ENCODE results near the gene DUOXA2. TPM values are rescaled to one million over a fixed set of nuclear protein-coding genes. Genes with fewer than 3 reads are reported as not detected.
"Not testable (repeated sequence)": the region's sequence is repeated elsewhere in the genome, so short reads cannot be mapped to it uniquely, and the experiment has no call there.

DUOXA2 gene
- total RNA-seq, 1 donor from 2014 or later, result not detected

DNA sequence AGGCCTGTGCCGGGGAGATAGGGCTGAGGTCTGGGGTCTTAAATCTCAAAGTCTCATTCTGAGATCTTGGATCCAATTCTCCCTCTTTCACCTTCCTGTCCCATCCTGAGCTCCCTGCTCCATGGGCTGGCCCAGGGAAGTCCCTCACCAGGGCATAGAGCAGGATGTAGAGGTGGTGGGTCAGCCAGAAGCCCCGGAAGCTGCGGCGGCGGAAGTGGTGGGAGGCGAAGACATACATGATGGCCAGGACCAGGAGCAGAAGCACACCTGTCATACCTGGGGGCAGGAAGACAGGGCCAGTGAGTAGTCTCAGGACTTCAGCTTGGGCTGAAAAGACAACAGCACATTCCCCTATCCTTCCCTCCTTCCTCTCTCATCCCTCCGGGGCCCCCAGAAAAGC is 16.7 kb upstream of the DUOXA2 start:
- DNase-seq, result no peak

DNA sequence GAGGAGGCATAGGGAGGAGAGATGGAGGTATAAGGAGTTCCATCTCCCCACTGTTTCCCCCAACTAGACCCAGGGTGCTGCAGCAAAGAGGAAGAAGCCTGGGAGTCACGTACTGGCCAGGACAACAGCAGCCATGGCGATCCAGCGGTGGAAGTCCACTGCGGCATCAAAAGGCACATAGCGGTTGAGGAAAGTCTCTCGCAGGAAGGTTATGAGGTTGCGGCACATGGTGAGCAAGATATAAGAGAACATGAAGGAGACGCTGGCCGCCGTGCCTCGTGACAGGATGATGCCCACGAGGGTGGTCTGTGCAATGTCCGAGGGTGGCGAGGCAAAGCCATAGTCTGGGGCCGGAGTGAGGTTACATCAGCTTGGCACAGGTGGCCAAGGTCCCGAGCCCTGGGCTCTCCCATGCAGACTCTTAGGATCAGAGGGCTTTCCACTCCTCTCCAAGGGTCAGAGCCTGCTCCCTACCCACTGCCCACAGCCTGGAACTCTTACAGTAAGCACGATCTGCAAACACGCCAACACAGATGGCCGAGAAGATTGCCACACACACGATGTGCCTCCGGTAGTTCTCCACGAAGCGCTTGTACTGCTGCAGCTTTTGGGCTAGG is 14.5 kb upstream of the DUOXA2 start:
- no peak for DNase-seq

DNA sequence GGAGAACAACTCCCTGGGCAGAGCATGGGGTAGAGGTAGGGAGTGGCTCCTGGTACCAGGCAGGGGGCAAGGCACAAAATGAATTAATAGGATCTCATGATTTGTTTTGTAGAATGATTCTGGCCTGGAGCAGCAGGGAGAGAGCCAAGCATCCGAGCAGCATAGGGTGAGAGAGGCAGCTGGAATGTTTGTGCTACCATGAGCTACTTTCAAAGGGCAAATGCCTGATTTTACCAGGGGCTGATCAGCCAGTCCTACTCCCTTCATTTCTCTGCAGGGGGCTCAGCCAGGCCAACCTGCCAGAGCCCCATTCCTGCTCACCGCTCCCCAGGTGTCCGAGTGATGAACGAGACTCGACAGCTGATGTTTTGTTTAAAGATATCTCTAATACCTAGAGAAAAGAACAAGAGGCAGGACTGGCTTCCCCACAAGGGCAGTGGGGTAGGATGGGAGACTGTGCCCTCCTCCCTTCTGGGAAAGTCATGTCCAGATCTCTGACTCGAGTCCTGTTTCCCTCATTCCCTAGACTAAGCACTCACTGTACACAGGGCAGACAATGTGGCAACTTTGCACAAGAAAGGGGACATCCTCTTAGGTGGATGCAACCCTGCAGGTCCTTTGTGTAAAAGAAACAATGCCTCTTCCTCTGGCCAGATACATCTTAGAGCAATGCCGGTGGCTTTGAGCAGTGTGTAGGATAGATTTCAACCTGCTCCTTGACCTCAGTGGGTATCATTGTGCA is 13.1 kb upstream of the DUOXA2 start:
- no peak for DNase-seq

DNA sequence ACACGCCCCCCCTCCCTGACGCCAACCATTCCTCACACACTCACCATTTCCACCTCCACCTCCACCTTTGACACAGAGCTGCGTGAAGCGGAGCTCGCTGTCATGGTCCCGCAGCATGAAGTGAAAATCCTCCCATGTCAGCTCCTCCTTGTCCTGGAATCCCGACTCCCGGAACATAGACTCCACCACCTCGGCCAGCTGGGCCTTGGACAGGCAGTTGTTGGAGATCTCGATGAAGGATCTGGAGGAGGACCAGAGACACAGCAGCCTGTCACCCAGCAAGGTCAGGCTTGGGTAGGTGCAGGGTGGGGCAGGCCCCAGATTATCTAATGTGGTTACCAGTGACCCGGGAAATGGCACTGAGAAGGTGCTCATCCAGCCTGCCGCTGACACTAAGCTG is 12.4 kb upstream of the DUOXA2 start:
- no peak for DNase-seq

DNA sequence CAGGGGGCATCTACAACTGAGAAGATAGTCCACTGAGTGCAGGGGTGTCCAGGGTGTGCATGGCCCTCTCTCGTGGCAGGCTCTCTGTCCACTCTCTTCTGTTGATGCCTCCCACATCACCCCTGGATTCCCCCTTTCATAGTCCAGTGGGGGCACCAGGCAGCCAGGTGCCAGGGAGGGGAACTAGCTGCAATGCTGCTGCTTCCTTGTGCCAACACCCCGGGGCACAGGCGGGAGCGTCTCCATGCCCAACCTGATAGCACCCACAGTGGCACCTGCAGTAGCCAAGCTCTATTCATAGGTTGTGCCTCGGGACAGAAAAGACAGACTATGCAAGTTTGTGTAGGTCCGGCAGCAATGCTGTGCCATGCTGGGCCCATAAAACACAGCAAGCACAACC is 11.9 kb upstream of the DUOXA2 start:
- DNase-seq, result no peak

DNA sequence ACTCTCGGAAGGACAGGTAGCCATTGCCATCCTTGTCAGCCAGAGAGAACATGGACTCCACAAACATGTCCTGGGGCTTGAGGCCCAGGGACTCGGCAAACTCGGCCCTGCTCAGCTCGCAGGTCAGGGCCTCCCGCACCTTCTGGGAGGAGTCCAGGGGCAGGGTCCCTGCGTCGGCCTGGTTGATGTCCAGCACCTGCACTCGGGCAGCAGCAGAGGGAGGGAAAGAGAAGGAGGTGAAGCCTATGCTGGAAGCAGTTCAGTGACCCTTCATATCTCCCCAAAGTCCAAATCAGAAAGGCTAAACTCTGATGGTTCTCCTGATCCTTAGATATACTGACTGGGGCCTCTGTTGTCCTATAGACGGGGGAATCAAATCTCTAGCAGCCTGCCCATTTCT is 10.0 kb upstream of the DUOXA2 start:
- not testable (repeated sequence) for DNase-seq

DNA sequence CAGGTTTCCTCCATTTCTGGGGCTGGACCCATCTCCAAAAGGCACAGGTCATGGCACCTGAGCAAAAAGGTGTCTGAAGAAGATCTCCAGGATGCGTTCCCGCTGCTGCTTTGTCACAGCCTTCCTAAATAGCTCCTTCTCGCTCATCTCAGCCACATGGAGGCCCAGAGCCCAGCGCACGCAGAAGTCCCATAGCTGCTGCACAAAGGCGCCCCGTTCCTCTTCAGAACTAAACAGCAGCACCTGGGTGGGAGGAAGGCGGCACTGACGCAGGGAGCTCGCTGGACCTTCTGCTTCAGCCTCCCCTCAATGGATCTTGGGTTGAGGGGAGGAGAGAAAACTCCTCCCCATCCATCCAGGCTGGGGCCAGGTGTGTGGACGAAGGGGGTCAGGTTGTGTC is 8.5 kb upstream of the DUOXA2 start:
- no peak for DNase-seq

DNA sequence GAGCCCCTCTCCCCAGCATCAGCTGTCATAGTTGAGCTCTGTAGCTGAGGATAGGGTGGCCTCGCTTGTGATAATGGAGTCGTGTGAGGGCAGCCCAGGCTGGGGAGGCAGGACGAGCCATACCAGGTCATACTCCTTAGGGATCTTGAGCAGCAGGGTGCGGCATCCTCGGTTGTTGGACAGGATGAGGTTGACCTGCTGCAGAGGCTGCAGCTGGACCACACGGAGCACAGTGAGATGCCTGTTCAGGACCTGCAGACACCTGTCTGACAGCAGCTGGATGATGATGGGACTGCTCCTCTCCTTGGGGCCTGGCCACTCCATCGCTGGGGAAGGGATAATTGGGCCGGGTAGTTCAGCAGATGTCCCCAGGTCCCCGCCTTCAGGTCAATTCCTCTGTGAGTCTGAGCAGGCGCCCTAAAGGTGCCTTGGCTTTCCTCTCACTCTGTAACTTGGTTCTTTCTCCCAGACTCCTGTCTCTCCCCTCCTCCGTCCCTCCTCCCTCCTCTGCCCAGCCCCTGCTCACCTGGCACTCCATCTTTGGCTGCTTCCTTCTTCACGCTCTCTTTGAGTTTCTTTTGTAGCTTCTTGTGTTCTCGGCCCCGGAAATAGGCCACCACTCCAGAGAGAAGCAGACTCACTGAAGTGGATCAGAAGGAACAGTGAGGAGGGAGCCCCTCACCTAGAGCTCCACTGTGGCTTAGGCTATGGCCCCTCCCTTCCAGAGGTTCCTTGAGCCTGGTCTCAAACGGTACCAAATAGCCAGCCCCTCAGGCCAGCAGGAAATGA is 7.9 kb upstream of the DUOXA2 start:
- DNase-seq, result no peak

DNA sequence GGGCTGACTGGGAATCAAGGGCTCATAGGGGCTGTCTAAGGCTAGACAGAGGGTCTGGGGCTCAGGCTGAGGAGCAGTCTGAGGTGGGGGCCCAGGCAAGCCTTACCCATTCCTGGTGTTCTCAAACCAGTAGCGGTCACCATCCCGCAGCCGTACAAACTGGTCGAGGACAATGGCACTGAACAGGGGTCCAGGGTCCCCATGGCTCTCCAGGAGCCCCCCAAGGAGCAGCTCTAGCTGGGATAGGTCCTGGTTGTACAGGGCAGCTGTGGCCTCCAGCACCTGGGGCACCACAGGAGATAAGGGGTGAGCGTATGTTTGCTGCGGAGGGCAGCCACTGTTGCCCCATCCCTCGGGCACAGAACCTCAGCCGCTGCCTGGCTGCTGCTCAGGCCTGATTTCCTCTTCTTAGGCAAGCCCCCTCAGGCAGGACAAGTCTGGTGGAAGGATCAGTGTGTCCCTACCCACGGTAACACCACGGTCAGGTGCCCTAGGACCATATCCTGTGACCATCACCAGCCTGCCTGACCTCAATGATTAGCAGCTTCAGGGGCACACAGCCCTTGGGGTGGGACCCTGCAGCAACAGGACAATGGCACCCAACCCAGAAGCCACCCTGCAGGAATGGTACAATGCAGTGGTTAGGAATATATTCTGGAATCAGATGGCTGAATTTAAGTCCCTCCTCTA is 6.0 kb upstream of the DUOXA2 start:
- DNase-seq, result no peak

DNA sequence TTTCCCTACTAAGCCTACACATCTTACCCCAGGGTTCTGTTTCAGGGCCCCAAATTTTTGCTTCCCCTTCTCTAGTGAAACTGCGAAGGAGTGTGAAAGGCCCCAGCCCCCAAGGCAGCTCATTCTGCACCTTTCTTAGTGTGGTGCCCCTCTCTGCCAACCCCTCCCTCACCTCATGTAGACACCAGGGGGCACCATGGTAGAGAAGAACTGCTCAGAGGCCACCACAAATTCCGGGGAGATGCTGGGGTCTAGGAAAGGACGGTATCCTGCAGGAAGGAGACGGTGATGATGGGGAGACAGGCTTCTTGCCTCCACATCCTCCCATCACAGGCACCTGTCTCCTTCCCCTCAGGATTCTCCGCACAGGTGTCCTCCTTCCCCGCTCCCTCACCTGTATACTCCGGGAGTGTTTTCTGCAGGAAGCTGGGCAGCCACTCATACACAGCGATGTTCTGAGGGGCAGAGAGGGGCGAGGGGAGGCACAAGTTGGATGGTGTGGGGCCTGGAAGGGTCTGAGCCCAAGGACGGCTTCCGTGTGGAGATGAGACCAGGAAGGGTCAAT is 3.8 kb upstream of the DUOXA2 start:
- no peak for DNase-seq

DNA sequence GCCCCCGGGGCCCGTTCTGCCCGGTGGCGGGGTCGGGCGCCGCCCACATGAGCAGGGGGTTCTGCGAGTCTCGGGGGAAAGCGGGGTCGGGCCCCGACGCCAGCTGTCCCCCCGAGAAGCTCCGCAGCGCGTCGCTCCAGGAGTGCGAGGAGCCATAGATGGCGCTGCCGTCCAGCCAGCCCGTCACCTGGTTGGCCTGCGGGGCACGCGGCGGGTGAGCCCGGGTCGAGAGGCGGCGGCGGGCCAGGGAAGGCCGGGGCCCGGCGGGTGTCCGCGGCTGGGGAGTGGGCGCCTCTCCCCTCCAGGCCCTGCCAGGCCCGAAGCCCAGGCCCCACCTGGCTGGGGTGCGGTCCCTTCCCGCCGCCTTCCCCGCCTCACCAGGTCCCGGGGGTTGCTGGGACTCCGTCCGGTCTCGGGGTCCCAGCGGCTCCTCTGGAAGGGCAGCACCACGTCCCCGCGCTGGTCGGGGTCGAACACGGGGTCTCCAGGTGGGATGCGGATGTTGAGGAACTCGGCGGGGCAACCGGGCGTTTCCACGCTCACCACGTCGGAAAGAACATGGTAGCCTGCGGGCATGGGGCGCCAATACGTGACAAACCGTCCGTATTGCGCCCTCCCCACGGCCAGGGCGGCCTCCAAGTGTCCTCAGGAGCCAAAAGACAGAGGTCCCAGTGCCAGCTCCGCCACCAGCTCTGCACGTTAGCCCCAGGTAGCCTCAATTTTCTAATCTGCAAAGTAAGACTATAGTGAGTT is 2.6 kb upstream of the DUOXA2 start:
- DNase-seq, result no peak

DNA sequence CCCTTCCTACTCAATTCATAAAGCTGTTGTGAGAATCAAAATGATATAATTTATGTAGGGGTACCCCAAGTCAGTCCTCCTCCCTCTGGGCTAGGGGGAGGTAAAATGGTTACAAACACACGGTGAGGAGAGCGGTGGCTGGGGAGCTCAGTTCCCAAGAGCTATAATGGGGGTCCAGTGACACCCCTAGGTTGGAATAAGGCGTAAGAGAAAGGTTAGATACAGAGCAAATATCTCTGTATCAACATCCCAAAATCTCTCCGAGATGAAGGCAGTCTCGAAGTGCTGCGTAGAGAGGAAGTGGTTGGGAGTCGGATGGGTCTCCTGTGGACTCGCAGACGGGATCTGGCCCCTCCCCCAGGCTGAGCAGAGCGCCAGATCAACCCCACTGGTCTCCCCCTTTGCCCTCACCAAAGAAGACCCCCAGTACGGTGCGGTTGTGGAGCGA is 2.0 kb upstream of the DUOXA2 start:
- DNase-seq, result no peak

DNA sequence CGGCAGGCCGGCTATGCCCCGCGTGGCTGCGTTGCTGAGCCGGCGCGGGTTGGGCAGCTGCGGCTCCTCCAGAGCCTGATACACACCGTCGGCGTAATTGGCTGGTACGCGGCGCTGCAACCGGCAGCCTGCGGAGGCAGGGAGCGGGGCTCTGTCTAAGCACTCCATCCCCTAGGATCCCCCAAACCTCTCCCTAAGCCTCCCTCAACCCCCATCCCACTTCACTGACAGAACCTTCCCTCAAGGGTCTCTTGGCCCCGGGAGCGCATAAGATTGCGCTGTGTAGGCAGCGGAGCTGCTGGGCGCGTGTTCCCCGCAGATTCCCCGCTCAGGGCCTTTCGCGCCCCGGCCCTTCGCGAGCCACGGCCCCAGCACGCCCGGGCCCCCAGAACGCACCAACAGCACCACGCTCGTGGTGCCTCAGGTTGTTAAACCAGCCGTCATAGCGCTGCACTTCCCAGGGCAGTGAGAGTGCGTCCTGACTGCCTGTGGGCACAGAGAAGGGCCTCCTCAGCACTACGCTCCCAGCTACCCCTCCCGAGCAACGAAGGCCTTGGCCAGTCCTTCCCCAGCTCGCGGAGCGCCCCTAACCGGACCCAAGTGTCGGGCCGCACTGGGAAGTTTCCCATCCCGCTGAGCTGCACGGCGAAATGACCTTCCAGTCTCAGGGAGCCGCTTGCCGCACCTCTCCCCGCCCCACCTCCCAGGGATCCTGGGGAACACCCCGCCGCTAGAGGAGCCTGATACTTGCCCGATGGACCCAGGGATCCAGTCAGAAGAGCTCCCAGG is 1.3 kb upstream of the DUOXA2 start:
- no peak for DNase-seq

DNA sequence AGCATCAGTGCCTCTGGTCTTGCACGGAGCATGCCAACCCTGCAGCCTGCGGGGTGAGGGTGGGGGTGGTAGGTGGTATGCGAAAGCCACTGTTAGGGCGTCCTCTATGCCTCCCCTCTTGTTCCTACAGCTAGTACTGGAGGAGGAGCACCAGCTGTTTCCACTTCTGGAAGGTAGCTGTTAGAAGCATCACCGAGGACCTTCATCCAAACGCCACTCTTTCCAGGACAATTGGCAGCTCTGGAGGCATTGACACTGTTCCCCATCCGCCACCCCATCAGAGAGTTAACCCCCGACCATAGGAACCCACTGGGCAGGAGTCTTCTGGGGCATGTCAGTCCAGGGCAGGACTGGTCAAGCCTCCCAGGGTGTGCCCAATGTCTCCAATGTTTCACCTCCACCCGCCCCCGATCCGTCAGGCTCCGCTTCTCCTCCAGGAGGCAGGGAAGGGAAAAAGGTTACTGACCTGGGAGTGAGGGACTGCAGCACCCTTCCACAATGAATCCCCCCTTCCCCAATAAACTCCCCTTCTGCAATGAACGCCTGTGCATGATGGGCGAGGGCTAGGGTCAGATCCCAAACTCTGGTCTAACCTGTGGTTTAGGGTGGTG is 641 bp upstream of the DUOXA2 start:
- DNase-seq, result no peak

DNA sequence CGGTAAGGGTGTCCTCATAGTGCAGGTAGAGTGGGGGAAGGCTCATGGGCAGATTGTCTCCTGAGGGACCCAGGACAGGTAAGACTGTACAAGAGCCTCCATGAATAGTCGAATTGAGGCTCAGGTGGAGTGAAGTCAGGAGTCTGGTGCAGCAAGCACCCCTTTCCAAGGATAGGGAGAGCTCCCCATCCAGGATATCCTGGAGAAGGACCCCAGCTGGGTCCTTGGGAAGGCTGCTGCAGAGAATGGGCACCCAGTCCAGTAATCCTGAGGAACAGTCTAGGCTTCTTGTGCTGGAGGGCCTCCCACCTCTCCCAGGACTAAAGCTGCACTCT is 592 bp downstream of the DUOXA2 start:
- no peak for DNase-seq

DNA sequence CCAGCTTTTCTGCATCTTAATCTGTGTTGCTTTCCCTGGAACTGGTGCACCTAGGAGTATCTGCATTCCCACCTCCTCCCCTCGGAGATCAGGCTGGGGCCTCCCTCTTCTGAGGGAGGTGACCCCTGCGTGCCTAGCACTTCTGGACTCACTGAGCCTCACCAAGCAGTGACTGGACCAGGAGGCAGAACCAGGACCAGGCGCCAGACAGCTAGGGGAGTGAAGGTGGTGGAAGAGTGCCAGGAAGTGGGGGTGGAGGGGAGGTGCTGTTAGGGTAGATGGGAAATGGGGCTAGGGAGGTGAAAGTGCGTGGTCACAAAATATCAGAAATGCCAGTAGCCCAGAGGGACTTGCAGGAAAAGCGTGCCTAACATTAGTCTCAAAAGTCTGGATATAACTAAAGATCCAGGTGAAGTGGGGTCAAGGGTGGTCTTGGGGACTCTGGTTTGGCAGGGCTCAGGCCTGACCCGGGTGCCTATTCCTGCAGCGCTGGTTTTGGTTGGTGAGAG is 1.2 kb downstream of the DUOXA2 start:
- no peak for DNase-seq

DNA sequence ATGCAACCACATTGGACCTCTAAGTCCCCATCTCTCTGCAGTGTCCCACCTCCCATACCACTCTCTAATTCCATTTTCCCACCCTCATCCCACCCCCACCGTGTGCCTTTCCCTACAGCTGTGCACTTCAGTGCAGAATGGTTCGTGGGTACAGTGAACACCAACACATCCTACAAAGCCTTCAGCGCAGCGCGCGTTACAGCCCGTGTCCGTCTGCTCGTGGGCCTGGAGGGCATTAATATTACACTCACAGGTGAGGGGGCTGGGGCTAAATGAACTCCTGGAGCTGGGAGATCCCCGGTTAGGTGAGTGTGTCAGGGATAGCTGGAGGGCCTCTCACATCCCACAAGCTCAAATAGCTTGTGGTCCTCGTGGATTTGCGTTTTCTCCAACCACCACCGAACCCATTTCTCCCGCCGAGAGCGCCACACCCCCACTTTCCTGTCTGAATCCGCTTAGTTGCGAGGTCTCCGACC is 1.9 kb downstream of the DUOXA2 start:
- DNase-seq, result no peak

DNA sequence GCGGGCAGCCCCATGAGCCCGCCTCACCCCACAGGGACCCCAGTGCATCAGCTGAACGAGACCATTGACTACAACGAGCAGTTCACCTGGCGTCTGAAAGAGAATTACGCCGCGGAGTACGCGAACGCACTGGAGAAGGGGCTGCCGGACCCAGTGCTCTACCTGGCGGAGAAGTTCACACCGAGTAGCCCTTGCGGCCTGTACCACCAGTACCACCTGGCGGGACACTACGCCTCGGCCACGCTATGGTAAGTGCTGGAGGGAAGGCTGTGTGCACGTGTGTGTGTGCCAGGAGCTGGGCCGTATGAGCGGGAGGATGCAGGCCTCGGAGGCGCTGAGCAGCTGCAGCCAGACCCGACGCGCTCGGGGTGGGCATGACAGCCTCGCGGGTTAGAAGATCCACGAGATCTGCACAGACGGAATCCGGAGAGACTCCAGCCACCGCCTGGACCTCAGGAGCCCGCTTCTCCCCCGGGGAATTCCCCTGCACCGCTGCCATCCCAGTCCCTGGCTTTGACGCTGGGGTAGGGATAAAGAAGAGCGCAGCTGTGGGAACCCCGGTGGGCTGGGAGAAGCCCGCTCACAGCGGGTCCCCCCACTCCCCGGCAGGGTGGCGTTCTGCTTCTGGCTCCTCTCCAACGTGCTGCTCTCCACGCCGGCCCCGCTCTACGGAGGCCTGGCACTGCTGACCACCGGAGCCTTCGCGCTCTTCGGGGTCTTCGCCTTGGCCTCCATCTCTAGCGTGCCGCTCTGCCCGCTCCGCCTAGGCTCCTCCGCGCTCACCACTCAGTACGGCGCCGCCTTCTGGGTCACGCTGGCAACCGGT is 2.6 kb downstream of the DUOXA2 start:
- DNase-seq, result no peak

DNA sequence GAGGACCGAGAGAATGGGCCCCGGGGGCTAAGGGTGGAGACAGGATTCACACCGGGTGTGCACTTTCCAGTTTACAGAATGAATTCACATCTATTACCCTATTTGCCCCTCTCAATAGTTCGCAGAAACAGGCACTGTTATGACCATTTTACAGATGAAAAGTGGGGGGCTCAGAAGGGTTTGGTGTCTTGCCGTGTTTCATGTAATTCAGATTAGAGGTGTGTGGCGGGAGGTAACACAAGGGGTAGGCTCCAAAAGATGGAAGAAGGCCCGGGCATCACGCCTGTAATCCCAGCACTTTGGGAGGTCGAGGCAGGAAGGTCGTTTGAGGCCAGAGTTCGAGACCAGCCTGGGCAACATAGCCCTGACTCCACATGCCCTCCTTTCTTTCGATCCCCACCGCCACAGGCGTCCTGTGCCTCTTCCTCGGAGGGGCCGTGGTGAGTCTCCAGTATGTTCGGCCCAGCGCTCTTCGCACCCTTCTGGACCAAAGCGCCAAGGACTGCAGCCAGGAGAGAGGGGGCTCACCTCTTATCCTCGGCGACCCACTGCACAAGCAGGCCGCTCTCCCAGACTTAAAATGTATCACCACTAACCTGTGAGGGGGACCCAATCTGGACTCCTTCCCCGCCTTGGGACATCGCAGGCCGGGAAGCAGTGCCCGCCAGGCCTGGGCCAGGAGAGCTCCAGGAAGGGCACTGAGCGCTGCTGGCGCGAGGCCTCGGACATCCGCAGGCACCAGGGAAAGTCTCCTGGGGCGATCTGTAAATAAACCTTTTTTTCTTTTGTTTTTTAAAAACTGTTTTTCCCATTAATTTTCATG is 3.4 kb downstream of the DUOXA2 start:
- DNase-seq, result no peak
